22Rv1 (cell line): ENCODE measurements around the gene SLC12A2.

Experiments
- CTCF ChIP-seq: fragments of 450-650 bp; IDR thresholded peaks from 2 replicates; pipeline ENCODE4 v1.5.1; 2017; ENCODE audit warnings: mild to moderate bottlenecking
- ZFX ChIP-seq: fragments of 450-650 bp; IDR thresholded peaks from 2 replicates; pipeline ENCODE4 v1.6.1; 2017; ENCODE audit warnings: antibody characterized with exemption, borderline replicate concordance

GRCh38 chr5:128158342-128158741, 74.8 kb downstream of the SLC12A2 start:
- TF ChIP-seq CTCF: no peak
- no peak for TF ChIP-seq ZFX
